Fibroblast of peridontal ligament (primary cell): ENCODE results near the gene KAT2A.

ENCODE experiments used
- DNase-seq: peaks from one replicate; pipeline ENCODE4 v3.0.0-alpha.2; 2010; ENCODE audit errors: extremely low read depth

The KAT2A gene

DNA sequence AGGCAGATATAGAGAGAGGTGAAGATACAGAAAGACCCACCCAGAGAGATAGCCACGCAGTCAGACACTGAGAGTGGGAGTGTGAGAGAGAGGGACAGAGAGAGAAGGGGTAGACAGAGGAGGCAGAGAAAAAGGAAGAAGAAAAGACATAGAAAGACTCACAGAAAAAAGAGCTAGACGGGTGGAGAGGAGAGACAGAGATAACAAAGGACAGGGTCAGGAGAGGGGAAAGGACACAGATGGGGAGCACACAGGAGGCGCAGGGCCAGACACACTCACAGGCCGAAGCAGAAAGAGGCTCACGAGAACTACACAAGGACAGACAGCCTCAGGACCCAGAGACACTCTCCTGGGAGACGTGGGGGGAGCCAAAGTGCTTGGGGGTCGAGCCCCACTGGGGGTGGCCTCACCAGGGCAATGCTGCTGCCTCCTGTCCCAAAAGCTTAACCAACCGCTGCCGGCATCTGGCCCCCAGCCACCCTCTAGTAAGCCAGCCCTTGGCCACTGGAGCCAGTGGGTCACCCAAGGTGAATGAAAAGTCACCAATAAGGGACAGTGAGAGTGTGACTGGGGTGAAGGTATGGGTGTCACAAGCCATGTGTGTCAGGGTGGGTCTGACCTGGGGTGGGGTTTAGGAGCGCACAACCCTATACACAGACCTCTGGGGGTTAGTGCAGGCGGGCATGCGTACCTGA lies 26.6 kb downstream of the KAT2A start:
- DNase-seq, result no peak

DNA sequence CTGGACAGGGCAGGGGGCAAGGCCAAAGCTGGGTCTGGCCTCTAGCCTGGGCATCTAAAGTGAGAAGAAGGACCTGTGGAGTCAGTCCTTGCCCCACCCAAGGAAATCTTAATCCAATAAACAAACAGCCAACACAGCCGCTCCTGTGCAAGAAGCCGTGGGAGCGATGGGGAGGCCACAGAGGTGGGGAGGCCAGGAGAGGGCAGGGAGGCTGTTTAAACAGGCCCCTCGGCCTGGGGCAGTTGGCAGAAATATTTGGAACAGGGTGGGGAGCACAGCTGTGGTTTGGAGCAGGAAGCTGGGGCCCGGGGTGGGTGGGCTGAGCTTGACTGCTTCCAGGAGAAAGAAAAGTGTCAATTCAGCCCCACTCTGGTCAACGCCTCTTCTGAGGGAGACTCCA lies 28.2 kb downstream of the KAT2A start:
- DNase-seq, result no peak

DNA sequence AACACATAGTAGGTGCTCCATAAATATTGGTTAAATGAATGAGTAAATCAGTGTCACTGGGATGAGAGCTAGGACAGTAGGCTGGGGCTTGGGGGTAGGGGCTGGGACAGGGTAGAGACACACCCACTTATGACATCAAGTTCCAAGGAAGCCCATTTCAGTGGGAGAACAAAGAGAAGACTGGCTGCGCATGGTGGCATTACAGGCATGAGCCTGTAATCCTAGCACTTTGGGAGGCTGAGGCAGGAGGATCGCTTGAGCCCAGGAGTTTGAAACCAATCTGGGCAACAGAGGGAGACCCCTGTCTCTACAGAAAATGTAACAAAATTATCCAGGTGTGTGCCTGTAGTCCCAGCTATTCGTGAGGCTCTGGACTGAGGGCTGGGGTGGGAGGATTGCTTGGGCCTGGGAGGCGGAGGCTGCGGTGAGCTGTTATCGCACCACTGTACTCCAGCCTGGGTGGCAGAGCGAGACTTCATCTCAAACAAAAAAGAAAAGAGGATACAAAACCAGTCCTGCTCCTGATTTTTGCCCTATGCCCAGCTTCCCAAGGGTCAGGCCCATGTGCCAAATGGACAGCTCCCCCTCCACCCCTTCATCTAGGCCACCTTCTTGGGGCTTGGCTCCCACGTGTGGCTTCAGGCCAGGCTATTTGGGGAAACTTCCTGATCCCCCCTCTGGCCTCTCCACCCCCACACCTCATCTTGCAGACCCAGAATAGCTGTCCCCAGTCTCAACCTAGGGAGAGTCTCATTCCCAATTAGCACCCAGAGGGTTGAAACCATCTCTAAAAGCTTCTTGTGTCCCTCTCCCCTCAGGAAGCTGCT lies 30.0 kb downstream of the KAT2A start:
- no peak for DNase-seq

DNA sequence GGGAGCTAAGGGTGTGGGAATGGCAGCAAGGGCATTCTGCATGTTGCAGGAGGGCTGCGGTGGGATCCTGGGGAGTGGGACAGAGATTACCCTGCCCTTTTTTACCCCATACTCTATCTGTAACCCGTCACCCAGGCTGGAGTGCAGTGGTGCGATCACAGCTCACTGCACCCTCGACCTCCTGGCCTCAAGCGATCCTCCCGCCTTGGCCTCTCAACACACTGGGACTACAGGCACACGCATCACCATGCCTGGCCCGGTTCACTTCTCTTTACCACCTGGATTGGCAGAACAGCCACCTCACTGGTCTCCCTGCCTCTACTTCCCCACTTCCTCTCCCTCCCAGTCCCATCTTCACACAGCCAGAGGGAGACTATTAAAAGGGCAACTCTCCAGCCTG lies 32.4 kb downstream of the KAT2A start:
- no peak for DNase-seq

DNA sequence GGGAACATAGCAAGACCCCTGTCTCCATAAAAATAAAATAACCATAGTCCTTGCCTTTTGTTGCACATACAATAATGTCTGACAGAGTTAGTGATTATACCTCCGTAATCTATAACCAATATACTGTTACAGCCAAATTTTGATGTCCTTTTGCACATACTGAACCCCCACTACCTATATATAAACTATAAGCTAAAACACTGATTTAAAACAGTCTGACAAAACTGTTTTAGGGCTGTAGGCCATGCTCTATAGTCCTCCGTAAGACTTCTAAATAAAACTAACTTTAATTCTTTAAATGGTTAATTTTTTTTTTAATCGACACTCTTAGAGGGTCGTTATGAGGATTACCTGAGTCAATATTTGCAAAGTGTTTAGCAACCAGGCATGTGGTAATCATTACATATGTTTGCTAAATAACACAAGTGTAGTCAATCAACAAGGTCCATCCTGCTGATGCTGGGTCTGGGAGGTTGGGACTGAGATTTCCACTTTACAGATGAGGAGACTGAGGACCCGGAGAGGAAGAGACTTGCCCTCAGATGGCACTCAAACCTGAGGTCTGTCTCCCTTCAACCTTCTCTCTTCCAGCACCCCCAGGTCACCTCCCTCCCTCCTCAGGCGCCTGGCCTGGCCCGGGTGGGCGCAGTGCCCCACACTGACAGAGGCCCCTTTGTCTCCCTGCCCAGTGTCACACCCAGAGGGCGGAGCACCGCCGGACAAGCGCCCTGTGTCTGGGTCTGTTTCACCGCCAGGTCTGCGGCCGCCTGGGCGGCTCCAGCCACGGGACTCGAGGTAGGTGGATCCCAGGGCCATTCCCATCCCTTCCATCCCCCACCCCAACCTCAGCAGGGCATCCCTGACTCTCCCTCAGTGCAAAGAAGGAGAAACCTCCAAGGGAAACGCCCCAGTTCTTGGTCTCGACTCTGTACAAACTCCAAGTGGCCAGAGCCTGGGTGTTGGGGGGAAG lies 33.1 kb downstream of the KAT2A start:
- DNase-seq, result no peak

DNA sequence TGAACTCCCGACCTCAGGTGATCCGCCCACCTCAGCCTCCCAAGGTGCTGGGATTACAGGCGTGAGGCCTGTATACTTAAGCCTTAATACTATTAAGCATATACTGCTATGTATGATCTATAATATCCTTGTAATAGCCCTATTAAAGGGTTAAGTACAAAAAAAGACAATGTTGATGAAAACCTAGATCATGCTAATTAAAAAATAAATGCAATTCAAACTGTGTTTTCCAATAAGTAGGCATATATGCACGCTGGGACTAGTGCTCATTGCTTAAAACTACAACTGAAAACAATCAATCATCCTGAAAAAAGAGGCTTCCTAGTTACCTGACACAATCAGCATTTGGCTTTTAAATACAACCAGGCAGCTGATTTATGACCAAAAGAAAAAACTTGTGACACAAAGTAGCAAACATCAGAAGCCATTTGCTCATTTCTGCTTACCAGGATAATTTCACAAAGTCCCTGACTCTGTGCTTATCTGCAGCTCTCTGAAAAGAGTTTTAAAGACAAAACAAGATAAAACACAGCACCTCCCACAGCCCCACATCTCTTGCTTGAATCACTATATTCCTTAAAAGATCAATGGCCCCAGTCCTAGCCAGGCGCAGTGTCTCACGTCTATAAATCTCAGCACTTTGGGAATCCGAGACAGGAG lies 34.0 kb downstream of the KAT2A start:
- no peak for DNase-seq

DNA sequence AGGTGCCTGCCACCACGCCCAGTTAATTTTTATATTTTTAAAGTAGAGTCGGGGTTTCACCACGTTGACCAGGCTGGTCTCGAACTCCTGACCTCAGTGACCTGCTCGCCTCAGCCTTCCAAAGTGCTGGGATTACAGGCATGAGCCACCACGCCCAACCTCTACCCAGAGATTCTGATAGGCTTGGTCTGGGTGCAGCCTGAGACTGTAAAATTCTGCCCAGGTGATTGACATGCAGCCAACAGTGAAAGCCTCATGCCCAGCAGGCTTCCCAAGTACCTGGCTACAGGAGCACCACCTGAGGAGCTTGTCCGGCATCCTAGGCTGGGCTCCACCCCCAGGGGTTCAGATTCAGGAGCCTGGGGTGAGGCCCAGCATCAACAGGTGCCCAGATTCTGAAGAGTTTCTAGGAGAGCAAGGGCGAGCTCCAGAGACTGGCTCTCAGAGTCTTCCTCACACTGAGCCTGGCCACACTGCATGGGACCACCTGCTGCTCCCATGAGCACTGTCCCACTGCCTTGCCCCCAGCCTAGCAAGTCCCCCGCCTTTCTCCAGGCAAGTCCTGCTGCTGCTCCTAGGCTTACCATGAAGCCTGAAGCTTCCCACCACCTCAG lies 39.5 kb downstream of the KAT2A start:
- DNase-seq, result no peak

DNA sequence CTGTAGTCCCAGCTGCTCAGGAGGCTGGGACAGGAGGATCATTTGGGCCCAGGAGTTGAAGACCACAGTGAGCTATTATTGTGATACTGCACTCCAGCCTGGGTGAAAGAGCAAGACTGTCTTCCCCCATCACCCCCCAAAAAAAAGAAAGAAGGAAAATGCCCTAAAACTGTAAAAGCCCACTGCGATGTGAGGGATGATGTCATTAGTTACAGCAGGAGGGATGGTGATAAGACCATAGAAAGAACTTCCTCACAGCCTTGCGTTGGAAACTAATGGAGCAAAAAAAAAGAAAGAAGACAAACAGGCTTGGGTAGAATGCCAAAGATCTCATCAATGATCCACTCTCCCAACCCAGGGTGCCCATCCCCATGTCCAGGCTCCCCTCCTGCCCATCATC lies 41.6 kb downstream of the KAT2A start:
- DNase-seq, result no peak

DNA sequence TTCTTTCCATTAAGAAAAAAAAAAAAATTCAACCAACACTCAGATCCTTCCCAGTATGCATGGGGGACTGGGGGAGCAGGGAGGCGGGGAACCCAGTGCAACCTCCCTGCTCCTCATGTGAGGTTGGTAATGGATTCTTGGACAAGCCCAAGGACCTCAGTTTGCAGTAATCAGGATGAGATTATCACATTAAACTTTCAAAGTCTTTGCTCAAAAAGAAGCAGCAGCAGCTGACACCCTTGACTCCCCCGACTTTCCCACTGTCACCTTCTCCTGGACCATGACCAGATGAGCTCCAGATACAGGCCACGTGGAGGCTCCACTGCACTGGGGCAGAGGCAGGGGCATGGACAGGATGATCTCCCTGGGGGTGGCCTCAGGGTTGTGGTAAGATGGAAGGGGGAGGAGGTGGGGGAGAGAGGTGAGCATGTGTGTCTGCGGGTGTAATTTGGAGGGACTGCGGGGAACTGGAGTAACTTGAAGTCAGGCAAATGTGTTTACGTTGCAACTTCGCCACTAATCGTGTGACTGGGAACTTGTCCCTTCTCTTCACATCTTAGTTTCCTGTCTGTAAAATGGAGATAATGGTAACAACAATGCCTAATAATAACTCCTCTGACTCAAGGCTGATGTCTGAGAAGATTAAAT lies 42.6 kb downstream of the KAT2A start:
- DNase-seq, result no peak

DNA sequence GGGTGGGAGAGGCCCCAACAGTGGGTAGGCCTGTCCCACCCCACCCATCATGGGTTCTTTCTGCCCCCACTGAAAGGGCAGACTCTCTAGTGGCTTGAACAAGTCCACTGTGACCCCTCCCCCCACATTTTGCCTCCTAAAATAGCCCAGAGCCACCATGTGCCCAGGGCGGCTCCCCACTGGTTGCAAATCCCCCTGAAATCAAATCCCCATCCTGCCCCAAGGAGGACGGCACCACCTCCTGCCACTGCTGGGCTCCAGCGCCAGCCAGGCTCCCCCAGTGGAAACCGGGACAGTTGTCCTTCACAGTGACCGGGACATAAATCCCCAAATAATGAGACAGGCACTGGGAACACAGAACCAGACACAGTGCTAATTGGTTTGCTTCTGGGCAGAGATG lies 43.4 kb downstream of the KAT2A start:
- DNase-seq, result no peak

DNA sequence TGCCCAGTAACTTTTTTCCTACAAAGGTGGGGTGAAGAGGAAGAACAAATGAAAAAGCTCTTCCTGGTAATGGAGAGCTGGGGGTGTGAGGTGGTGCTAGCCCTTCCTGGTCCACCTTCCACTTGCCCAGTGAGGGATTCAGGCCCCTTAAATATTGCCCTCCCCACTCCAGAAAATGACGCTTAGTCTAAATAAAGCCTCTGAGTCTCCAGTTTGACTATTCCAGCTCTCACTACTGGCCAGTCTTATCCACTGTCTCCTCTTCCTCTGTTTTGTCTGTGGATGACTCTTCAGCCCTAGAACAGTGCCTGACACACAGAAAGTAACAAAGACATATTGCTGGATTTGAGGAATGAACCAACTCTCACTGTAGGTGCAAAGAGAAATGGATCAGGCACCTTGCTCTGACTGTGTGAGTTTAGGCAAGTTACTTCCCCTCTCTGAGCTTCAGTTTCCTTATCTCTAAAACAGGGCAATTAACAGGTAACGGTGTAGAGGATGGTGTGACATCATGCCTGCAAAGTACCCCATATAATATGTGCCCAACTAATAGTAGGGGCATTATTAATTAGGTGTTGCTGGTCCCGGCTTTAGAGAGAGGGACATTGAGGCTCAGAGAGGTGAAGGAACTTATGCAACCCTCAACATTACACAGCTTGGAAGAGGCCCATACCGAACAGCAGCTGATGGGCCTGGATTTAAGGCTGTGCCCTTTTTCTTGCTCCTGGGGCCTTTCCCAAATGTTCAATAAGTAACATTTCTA lies 44.2 kb downstream of the KAT2A start:
- DNase-seq, result no peak

DNA sequence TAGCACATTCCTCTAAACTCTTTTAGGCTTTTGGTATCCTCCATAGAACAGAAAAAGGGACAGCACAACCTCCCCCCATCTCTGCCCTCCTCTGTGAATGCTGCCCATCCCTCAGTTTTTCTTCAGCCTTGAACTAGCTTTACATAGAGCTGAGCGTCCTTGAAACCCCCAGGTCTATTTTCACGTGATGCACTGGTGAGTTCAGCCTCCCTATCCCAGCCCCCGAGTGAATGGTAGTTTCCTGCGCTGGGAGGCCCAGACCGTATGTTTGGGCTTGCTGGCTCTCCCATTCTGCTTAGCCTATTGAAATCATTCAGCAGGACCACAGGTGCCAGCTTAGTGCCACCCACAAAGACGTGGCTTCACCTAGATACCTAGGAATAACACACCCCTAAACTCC lies 45.4 kb downstream of the KAT2A start:
- DNase-seq, result no peak

DNA sequence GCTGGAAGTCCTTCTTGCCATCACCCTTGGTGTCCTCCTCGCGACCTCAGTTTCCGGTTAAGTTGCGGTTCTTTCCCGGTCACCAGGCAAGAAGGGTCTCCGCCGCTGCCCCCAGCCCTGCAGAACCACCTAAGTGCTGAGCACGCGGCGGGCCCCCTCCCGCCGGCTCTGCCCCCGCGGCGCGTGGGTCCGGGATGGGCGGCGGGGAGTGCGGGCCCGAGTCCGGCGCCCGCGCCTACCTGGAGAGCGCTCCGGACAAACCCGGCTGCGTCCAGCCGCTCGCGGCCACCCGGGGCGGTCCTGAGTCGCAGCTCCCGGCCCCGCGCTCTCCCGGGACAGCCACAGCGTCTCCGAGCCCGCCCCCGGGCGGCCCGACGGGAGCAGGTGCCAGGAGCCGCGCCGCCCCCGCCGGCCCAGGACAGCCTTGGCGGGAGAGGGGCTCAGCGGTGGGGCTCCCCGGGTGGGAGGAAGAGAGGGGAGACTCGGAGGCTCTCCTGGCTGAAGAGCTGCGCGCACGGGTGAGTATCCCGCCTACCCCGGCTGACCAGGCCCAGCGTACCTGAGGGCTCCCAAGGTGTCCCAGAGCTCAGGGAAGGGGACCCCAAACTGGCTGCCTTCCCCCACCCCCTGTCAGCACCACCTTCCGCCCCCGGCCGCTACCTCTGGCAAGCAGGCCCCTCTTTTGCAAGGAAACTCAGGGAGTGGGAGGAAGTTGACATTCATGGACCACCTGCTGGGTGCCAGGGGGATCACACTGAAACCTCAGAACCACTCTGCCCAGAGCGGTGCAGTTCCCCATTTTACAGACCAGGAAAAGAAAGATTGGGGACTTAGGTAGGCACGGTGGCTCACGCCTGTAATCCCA lies 48.6 kb downstream of the KAT2A start:
- no peak for DNase-seq

DNA sequence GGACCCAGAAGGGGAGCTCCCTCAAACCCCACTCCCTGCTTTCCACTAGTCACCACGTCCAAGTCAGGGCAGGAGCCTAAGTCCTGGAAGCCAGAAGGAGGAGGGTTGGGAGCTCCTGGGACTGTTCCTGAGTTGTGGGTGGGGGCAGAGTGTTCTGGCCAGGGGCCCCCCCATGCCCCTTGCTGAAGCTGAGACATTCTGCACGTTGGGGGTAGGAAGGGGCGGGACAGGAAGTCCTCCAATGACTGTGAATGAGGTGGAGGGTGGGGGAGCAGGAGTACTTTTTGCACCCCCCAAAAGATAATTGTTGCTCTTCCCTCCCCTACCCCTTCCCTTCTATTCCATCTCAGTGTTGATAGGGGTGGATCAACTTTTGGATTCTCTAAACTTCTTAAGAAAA lies 49.4 kb downstream of the KAT2A start:
- DNase-seq, result no peak

DNA sequence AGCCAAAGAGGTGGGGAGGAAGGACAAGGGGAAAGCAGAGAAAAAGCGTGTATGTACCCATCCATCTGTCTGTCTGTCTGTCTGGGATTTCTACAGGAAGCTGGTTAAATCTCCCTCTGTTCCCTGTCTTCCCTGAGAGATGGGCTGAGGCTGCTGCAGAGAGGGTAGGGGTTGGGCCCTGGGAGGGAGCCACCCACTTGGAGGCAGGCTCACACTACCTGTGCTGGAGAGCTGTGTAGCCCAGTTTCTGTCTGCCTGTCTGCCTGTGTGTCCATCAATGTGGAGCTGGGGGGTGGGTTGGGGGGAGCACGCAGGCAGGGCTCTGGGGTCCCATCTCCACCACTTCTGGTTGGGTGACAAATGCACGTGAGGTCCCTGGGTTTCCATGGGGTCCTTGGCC lies 52.2 kb downstream of the KAT2A start:
- DNase-seq, result no peak

DNA sequence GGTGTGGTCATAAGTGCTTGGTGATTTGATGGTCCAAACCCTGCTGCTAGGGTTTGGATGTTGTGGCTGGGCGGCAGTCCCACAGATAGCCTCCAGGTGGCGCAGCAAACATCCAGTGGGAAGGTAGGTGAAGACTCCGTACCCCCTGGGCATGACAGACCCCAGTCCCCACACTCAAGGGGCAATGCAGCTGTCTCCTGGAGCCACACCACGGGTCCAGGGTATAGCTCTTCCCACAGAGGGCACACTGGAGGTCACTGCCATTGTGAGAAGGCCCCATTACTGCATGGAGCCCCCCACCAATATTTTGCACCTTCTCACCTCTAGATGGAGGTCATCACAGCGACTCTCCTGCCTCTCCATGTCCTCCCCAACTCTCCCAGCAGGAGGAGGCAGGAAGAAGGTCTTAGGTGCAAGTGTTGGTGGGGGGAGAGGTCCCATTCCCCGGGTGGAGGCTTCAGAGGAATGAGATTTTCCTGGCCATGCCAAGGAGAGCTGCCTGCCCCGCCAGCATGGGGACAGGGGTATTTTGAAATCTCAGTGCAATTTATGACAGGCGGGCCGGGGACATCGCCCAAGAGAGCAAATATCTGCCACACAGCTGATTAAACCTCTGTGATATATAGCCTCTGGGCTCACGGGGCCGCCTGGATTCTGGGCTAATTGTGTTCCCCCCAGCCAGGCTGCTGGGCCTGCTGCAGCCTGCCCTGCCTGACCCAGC lies 53.6 kb downstream of the KAT2A start:
- DNase-seq, result peak; percentile 35

DNA sequence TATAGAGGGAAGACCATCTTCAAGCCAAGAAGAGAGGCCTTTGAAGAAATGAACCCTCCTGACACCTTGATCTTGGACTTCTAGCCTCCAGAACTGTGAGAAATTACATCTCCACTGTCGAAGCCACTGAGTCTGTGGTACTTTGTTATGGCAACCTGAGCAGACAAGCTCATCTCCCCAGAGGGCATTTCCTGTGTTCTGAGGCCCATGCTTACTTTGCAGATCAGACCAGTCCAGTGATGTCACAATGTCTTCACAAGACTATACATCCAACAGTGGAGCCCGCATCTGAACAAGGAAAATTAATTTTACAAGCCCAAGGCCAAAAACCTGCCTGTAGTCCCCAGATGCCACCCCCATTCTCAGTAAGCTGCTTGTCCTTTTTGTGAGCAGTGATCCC lies 56.0 kb downstream of the KAT2A start:
- no peak for DNase-seq
